ENCODE results near the gene FLNA.

DNA sequence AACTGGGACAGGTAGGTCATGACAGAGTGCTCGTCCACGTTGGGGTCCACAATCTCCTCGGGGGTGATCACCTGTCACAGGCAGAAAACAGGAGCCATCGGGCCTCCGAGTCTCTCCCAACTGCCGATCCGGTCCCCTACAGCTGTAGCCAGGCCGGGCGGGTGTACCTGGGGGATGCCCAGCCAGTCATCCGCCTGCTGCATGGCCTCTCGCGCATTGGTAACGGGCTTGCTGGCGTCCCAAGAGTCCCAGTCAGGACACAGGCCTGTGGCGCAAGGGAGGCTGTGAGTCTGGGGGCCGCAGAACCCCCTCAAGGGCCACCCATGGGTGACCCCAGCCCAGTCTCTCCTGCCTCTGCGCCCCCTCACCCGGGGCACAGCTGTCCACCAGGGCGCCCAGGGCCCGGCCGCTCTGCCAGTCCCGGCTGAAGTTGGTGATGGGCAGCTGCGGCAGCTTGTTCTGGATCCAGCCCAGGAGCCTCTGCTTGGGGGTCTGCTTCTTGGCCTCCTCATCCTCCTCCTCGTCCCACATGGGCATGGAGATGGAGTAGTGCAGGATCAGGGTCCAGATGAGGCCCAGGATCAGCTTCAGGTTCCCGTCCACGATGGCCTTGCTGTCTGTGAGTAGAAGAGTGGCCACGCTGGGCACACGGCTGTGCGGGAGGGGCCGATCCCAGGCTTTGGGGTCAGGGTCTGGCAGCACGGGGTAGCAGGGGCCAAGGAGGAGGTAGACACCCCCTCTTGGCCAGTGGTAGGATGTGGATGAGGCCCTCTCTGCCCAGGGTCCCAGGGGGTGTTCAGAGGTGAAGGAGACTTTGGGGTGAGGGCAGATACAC lies 6.7 kb downstream of the FLNA start:
- TF ChIP-seq, protein P1, sequence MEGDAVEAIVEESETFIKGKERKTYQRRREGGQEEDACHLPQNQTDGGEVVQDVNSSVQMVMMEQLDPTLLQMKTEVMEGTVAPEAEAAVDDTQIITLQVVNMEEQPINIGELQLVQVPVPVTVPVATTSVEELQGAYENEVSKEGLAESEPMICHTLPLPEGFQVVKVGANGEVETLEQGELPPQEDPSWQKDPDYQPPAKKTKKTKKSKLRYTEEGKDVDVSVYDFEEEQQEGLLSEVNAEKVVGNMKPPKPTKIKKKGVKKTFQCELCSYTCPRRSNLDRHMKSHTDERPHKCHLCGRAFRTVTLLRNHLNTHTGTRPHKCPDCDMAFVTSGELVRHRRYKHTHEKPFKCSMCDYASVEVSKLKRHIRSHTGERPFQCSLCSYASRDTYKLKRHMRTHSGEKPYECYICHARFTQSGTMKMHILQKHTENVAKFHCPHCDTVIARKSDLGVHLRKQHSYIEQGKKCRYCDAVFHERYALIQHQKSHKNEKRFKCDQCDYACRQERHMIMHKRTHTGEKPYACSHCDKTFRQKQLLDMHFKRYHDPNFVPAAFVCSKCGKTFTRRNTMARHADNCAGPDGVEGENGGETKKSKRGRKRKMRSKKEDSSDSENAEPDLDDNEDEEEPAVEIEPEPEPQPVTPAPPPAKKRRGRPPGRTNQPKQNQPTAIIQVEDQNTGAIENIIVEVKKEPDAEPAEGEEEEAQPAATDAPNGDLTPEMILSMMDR (IDR thresholded peaks at IDR 0.05; ENCODE audit: low read length), result no peak
- TF ChIP-seq EZH2 (IDR thresholded peaks at IDR 0.05; ENCODE audit: borderline replicate concordance, low read length), result no peak

Data from OCI-LY1 (cell line).